K562 (cell line): ENCODE results near the gene DPAGT1. TPM values are rescaled to one million over a fixed set of nuclear protein-coding genes. Genes with fewer than 3 reads are reported as not detected.

ENCODE experiments used
- CREM ChIP-seq: IDR thresholded peaks from 2 replicates; pipeline ENCODE4 v1.6.1; 2014; ENCODE audit warnings: antibody characterized with exemption, low read depth
- KDM2B ChIP-seq: fragments of 250-450 bp; sonication (Bioruptor Pico); IDR thresholded peaks from 2 replicates; pipeline ENCODE4 v1.8.0; 2021; ENCODE audit warnings: mild to moderate bottlenecking, moderate library complexity
- polyA plus RNA-seq, 8 experiments: library from polyadenylated mRNA; depleted of rRNA in 4 of 8; stranded (reverse) in 5 of 8; unstranded in 3 of 8; fragments of >200 nt; fragmentation: Nextera tagmentation in 2 of 8; fragmentation: Illumina TruSeq in 1 of 8; extraction: Ambion mirVana in 2 of 8; extraction: Trizol in 1 of 8; gene quantifications; 2 replicates each; pipeline versions ENCODE4 v1.2.1 to v1.2.3, GENCODE V29; 2011 to 2014; ENCODE audit warnings: inconsistent platforms in 1 of 8, missing spikeins in 1 of 8
- total RNA-seq, 7 experiments: library from RNA; depleted of rRNA in 6 of 7; stranded (reverse); fragments of >200 nt in 6 of 7; fragmentation: Illumina TruSeq in 2 of 7; extraction: Trizol in 2 of 7; gene quantifications; 2 replicates each; pipeline versions ENCODE4 v1.2.1 to v1.2.3, GENCODE V29; 2011 to 2021; ENCODE audit warnings: low replicate concordance in 1 of 7
- TF ChIP-seq, protein P1 (sequence below), 2 experiments: fragments of 450-650 bp; formaldehyde crosslinking in 1 of 2; IDR thresholded peaks; 2 replicates each; pipeline versions ENCODE4 v1.4.0 to v1.6.1; 2014 to 2020; ENCODE audit warnings: mild to moderate bottlenecking in 2 of 2, borderline replicate concordance in 1 of 2, low read depth in 1 of 2
- TF ChIP-seq, protein P2 (sequence below): sonication (generic); formaldehyde crosslinking; IDR thresholded peaks from 2 replicates; pipeline ENCODE4 v1.8.0; 2023; ENCODE audit warnings: mild to moderate bottlenecking, missing genetic modification reagents
- TF ChIP-seq, protein P3 (sequence below), 2 experiments: fragments of 450-650 bp in 1 of 2; IDR thresholded peaks; 2 replicates each; pipeline ENCODE4 v1.6.1; 2011 to 2017; ENCODE audit warnings: low read depth in 2 of 2, antibody characterized with exemption in 1 of 2, borderline replicate concordance in 1 of 2, low read length in 1 of 2, mild to moderate bottlenecking in 1 of 2, mixed read lengths in 1 of 2; ENCODE audit not compliant: control insufficient read depth in 1 of 2

The DPAGT1 gene
- total and polyA plus RNA-seq, 9 of the 15 experiments (the other 6 are each of a cell fraction or from before 2014, with no cell fraction given): 29.9 to 135 (median 85.0) TPM

DNA sequence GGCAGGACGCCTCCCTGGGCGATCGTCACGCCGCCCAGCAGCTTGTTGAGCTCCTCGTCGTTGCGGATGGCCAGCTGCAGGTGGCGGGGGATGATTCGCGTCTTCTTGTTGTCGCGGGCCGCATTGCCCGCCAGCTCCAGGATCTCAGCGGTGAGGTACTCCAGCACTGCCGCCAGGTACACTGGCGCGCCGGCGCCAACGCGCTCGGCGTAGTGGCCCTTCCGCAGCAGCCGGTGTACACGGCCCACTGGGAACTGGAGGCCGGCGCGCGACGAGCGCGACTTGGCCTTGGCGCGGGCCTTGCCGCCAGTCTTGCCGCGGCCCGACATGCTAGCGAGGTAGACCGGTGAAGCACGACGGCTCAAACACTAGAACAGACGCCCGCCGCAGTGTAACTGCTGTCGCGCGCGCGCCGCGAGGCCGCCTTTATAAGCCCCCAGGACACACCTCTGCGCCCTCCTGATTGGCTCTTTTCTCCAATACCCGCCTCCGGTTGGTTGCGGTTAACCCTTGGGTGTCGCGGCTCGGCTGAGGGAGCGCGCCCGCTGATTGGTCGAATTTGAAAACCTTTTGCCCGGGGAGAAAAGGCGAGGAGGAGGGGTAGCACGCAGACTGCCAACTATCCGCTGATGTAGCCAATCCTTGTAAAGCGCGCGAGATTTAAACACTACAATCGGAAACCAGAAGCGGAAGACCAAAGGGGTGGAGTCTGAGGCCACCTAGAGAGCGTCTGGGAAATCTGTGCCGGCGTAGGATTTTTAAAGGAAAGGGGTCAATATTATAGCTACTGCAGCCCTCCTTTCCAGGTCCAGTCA is 6.4 kb downstream of the DPAGT1 start (continued):
- TF ChIP-seq, protein P1, sequence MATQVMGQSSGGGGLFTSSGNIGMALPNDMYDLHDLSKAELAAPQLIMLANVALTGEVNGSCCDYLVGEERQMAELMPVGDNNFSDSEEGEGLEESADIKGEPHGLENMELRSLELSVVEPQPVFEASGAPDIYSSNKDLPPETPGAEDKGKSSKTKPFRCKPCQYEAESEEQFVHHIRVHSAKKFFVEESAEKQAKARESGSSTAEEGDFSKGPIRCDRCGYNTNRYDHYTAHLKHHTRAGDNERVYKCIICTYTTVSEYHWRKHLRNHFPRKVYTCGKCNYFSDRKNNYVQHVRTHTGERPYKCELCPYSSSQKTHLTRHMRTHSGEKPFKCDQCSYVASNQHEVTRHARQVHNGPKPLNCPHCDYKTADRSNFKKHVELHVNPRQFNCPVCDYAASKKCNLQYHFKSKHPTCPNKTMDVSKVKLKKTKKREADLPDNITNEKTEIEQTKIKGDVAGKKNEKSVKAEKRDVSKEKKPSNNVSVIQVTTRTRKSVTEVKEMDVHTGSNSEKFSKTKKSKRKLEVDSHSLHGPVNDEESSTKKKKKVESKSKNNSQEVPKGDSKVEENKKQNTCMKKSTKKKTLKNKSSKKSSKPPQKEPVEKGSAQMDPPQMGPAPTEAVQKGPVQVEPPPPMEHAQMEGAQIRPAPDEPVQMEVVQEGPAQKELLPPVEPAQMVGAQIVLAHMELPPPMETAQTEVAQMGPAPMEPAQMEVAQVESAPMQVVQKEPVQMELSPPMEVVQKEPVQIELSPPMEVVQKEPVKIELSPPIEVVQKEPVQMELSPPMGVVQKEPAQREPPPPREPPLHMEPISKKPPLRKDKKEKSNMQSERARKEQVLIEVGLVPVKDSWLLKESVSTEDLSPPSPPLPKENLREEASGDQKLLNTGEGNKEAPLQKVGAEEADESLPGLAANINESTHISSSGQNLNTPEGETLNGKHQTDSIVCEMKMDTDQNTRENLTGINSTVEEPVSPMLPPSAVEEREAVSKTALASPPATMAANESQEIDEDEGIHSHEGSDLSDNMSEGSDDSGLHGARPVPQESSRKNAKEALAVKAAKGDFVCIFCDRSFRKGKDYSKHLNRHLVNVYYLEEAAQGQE (IDR thresholded peaks at IDR 0.05; ENCODE audit: borderline replicate concordance): peak; percentile 44; the same call in 1 of the 2 replicates
- TF ChIP-seq, protein P1 (CRISPR knock-in tag; IDR thresholded peaks at IDR 0.05; ENCODE audit: low read depth): peak; percentile 70; the same call in 1 of the 2 replicates
- peak; percentile 96; the same call in 1 of the 2 replicates for TF ChIP-seq KDM2B (CRISPR knock-in tag)
- peak; percentile 45; the same call in 1 of the 2 replicates for TF ChIP-seq CREM
- TF ChIP-seq, protein P2, sequence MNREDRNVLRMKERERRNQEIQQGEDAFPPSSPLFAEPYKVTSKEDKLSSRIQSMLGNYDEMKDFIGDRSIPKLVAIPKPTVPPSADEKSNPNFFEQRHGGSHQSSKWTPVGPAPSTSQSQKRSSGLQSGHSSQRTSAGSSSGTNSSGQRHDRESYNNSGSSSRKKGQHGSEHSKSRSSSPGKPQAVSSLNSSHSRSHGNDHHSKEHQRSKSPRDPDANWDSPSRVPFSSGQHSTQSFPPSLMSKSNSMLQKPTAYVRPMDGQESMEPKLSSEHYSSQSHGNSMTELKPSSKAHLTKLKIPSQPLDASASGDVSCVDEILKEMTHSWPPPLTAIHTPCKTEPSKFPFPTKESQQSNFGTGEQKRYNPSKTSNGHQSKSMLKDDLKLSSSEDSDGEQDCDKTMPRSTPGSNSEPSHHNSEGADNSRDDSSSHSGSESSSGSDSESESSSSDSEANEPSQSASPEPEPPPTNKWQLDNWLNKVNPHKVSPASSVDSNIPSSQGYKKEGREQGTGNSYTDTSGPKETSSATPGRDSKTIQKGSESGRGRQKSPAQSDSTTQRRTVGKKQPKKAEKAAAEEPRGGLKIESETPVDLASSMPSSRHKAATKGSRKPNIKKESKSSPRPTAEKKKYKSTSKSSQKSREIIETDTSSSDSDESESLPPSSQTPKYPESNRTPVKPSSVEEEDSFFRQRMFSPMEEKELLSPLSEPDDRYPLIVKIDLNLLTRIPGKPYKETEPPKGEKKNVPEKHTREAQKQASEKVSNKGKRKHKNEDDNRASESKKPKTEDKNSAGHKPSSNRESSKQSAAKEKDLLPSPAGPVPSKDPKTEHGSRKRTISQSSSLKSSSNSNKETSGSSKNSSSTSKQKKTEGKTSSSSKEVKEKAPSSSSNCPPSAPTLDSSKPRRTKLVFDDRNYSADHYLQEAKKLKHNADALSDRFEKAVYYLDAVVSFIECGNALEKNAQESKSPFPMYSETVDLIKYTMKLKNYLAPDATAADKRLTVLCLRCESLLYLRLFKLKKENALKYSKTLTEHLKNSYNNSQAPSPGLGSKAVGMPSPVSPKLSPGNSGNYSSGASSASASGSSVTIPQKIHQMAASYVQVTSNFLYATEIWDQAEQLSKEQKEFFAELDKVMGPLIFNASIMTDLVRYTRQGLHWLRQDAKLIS: peak; percentile 99
- TF ChIP-seq, protein P3, sequence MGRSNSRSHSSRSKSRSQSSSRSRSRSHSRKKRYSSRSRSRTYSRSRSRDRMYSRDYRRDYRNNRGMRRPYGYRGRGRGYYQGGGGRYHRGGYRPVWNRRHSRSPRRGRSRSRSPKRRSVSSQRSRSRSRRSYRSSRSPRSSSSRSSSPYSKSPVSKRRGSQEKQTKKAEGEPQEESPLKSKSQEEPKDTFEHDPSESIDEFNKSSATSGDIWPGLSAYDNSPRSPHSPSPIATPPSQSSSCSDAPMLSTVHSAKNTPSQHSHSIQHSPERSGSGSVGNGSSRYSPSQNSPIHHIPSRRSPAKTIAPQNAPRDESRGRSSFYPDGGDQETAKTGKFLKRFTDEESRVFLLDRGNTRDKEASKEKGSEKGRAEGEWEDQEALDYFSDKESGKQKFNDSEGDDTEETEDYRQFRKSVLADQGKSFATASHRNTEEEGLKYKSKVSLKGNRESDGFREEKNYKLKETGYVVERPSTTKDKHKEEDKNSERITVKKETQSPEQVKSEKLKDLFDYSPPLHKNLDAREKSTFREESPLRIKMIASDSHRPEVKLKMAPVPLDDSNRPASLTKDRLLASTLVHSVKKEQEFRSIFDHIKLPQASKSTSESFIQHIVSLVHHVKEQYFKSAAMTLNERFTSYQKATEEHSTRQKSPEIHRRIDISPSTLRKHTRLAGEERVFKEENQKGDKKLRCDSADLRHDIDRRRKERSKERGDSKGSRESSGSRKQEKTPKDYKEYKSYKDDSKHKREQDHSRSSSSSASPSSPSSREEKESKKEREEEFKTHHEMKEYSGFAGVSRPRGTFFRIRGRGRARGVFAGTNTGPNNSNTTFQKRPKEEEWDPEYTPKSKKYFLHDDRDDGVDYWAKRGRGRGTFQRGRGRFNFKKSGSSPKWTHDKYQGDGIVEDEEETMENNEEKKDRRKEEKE (IDR thresholded peaks at IDR 0.05; ENCODE audit: borderline replicate concordance in 1 of 2, control insufficient read depth in 1 of 2, low read depth in 2 of 2, low read length in 1 of 2): peak in 1 of 2 experiments; percentile 85; a peak in 1 of 4 replicates
